Upper lobe of left lung (tissue), 6 donors: ENCODE measurements around the gene PGM5. TPM values are rescaled to one million over a fixed set of nuclear protein-coding genes. Genes with fewer than 3 reads are reported as not detected.

ENCODE experiments used
- ATAC-seq, 2 donors: fragments of 200-7000 bp; cut with Tn5 transposase; one replicate each; pipeline ENCODE4 v1.9.1; 2022; ENCODE audit warnings: mild to moderate bottlenecking in 2 of 2, moderate library complexity in 2 of 2; ENCODE audit not compliant: low FRiP score in 2 of 2
- DNase-seq, 2 donors: peaks; one replicate each; pipeline ENCODE4 v3.0.0-alpha.2; 2019 to 2020
- H3K27ac ChIP-seq, 4 donors: fragments of 200-600 bp; sonication (generic); one replicate each; pipeline ENCODE4 v1.5.1; 2016 to 2019
- H3K27me3 ChIP-seq, 4 donors: fragments of 200-600 bp; sonication (generic); one replicate each; pipeline ENCODE4 v1.5.1; 2017 to 2019
- H3K36me3 ChIP-seq, 4 donors: fragments of 200-600 bp; sonication (generic); one replicate each; pipeline ENCODE4 v1.5.1; 2016 to 2019
- H3K4me1 ChIP-seq, 4 donors: fragments of 200-600 bp; sonication (generic); one replicate each; pipeline ENCODE4 v1.5.1; 2018 to 2019
- H3K4me3 ChIP-seq, 4 donors: fragments of 200-600 bp; sonication (generic); one replicate each; pipeline ENCODE4 v1.5.1; 2017 to 2019; ENCODE audit warnings: mild to moderate bottlenecking in 2 of 4, moderate library complexity in 1 of 4
- H3K9me3 ChIP-seq, 4 donors: fragments of 200-600 bp; sonication (generic); one replicate each; pipeline ENCODE4 v1.5.1; 2018 to 2019
- CTCF ChIP-seq, 6 experiments: fragments of 450-650 bp in 4 of 6; fragments of 200-600 bp in 2 of 6; sonication (generic) in 2 of 6; IDR thresholded peaks; one replicate each; pipeline ENCODE4 v1.5.1; 2016 to 2019; ENCODE audit warnings: antibody characterized with exemption in 6 of 6
- EP300 ChIP-seq, 4 donors: sonication (generic); formaldehyde crosslinking; IDR thresholded peaks; one replicate each; pipeline ENCODE4 v1.5.1; 2017; ENCODE audit warnings: antibody characterized with exemption in 4 of 4, control low read depth in 2 of 4
- POLR2A ChIP-seq, 4 donors: fragments of 450-650 bp; IDR thresholded peaks; one replicate each; pipeline ENCODE4 v1.5.1; 2016 to 2017; ENCODE audit warnings: antibody characterized with exemption in 4 of 4, mild to moderate bottlenecking in 2 of 4
- POLR2AphosphoS5 ChIP-seq, 2 donors: sonication (generic); formaldehyde crosslinking; IDR thresholded peaks; one replicate each; pipeline ENCODE4 v1.5.1; 2017; ENCODE audit warnings: antibody characterized with exemption in 2 of 2
- WGBS, 2 donors: methylation state at CpG; one replicate each; pipeline ENCODE4 v1.1.5; 2017 to 2018; 5-methylcytosine and 5-hydroxymethylcytosine counted together
- total RNA-seq, 6 donors: library from RNA; depleted of rRNA in 4 of 6; stranded (reverse); fragments of >200 nt in 4 of 6; gene quantifications; one replicate each; pipeline versions ENCODE4 v1.1.0 to v1.2.1, GENCODE V29; 2016 to 2021
- donor health status: DM: no; HTN: no; CAD: no; lungs with moderate emphysema.
- donor health status: DM: no; HTN: yes; CAD: no; lungs with severe emphysema.

Gene PGM5
- total RNA-seq, 6 donors from 2014 or later: 9.4 to 32.1 (median 16.0) TPM

- no peaks in the 10 kb centered on the region for H3K36me3 ChIP-seq
- DNase-seq (no peak), ATAC-seq (no peak)
- TF ChIP-seq CTCF (IDR thresholded peaks at IDR 0.05) (no peak), POLR2AphosphoS5 (IDR thresholded peaks at IDR 0.05) (no peak), POLR2A (IDR thresholded peaks at IDR 0.05) (no peak), EP300 (IDR thresholded peaks at IDR 0.05) (no peak)
- no peak within 1 kb of the TSS for H3K4me3 ChIP-seq
- H3K27me3 ChIP-seq: no peaks in the 10 kb centered on the region
- 33 to 36% methylated on average over 7 to 8 of the region's 8 CpGs for WGBS, 2 donors
- no peak within 1 kb of the TSS for H3K27ac ChIP-seq
- H3K9me3 ChIP-seq: no peaks in the 10 kb centered on the region
- peaks cover 0 to 6% (median 1%) of the 10 kb centered on the region in 4 donors for H3K4me1 ChIP-seq
These were observed 184.5 kb downstream of the PGM5 start, which contains the start of gene TMEM252 for GRCh38 chr9:68540712-68541535. TMEM252 (minus strand) TSS chr9:68540883; CDS start chr9:68540814, 69 bp downstream.

- WGBS, 2 donors: 53% methylated on average over 2 of the region's 2 CpGs
- Histone ChIP-seq H3K4me3 (no peak overlapping the region), H3K27ac (no peak overlapping the region), H3K9me3 (no peaks in the 10 kb centered on the region), H3K4me1 (peaks cover 0 to 6% (median 1%) of the 10 kb centered on the region in 4 donors), H3K27me3 (no peaks in the 10 kb centered on the region), H3K36me3 (no peaks in the 10 kb centered on the region)
- DNase-seq (no peak), ATAC-seq (no peak)
- TF ChIP-seq POLR2A (IDR thresholded peaks at IDR 0.05): no peak
- no peak for TF ChIP-seq EP300 (IDR thresholded peaks at IDR 0.05)
- TF ChIP-seq POLR2AphosphoS5 (IDR thresholded peaks at IDR 0.05): no peak
- TF ChIP-seq CTCF (IDR thresholded peaks at IDR 0.05): no peak
These were observed 185.2 kb downstream of the PGM5 start for GRCh38 chr9:68541568-68541967.

- no peak for ATAC-seq
- Histone ChIP-seq H3K27ac (peak overlapping the region in 1 of 4 donors; percentile 81), H3K4me3 (no peak overlapping the region), H3K4me1 (peaks cover 0 to 6% (median 2%) of the 10 kb centered on the region in 4 donors), H3K27me3 (no peaks in the 10 kb centered on the region), H3K9me3 (no peaks in the 10 kb centered on the region), H3K36me3 (no peaks in the 10 kb centered on the region)
- DNase-seq: no peak
- 88 to 91% methylated on average over 3 of the region's 3 CpGs for WGBS, 2 donors
- TF ChIP-seq POLR2A (IDR thresholded peaks at IDR 0.05) (no peak), CTCF (IDR thresholded peaks at IDR 0.05) (no peak), EP300 (IDR thresholded peaks at IDR 0.05) (no peak), POLR2AphosphoS5 (IDR thresholded peaks at IDR 0.05) (no peak)
These were observed 188.8 kb downstream of the PGM5 start for GRCh38 chr9:68545033-68545705.

GRCh38 chr9:68546596-68547390 is 190.4 kb downstream of the PGM5 start:
- H3K4me3 ChIP-seq: no peak overlapping the region
- no peaks in the 10 kb centered on the region for H3K9me3 ChIP-seq
- peaks cover 0 to 12% (median 1%) of the 10 kb centered on the region in 4 donors for H3K4me1 ChIP-seq
- TF ChIP-seq CTCF (IDR thresholded peaks at IDR 0.05) (no peak), POLR2AphosphoS5 (IDR thresholded peaks at IDR 0.05) (peak; percentile 9 to 54), POLR2A (IDR thresholded peaks at IDR 0.05) (peak in 1 of 4 donors; percentile 49)
- DNase-seq (peak in 1 of 2 donors; percentile 45), ATAC-seq (peak; percentile 83 to 89)
- no peaks in the 10 kb centered on the region for H3K27me3 ChIP-seq
- H3K27ac ChIP-seq: peak overlapping the region; percentile 73 to 83 (median 77)
- WGBS, 2 donors: 38 to 48% methylated on average over 6 of the region's 6 CpGs
- H3K36me3 ChIP-seq: no peaks in the 10 kb centered on the region
